Tibial nerve (tissue), 4 donors: ENCODE data around the gene TUBGCP5. TPM values are rescaled to one million over a fixed set of nuclear protein-coding genes. Genes with fewer than 3 reads are reported as not detected.
"Not testable (repeated sequence)": the region's sequence is repeated elsewhere in the genome, so short reads cannot be mapped to it uniquely, and the experiment has no call there.

Source experiments
- DNase-seq, 2 donors: peaks; one replicate each; pipeline ENCODE4 v3.0.0-alpha.2; 2019; ENCODE audit warnings: low spot score in 2 of 2
- H3K27ac ChIP-seq, 4 donors: fragments of 200-600 bp; sonication (generic) in 3 of 4; one replicate each; pipeline ENCODE4 v1.5.1; 2017 to 2019; ENCODE audit warnings: mild to moderate bottlenecking in 1 of 4
- H3K27me3 ChIP-seq, 2 donors: fragments of 200-600 bp; sonication (generic) in 1 of 2; one replicate each; pipeline versions ENCODE4 v1.5.1 to v1.6.0; 2017 to 2019
- H3K36me3 ChIP-seq, 3 donors: fragments of 200-600 bp; sonication (generic); one replicate each; pipeline ENCODE4 v1.5.1; 2018 to 2019
- H3K4me1 ChIP-seq, 4 donors: fragments of 200-600 bp; sonication (generic) in 3 of 4; one replicate each; pipeline ENCODE4 v1.5.1; 2017 to 2019
- H3K4me3 ChIP-seq, 4 donors: fragments of 200-600 bp; sonication (generic) in 3 of 4; one replicate each; pipeline ENCODE4 v1.5.1; 2017 to 2019; ENCODE audit warnings: mild to moderate bottlenecking in 1 of 4, moderate library complexity in 1 of 4
- H3K9me3 ChIP-seq, 4 donors: fragments of 200-600 bp; sonication (generic) in 3 of 4; one replicate each; pipeline ENCODE4 v1.5.1; 2017 to 2019
- CTCF ChIP-seq, 5 experiments: fragments of 200-600 bp in 3 of 5; fragments of 450-650 bp in 2 of 5; sonication (generic) in 3 of 5; IDR thresholded peaks; one replicate each; pipeline ENCODE4 v1.5.1; 2016 to 2019; ENCODE audit warnings: antibody characterized with exemption in 5 of 5, mild to moderate bottlenecking in 3 of 5, moderate library complexity in 2 of 5
- EP300 ChIP-seq, 2 donors: sonication (generic); formaldehyde crosslinking; IDR thresholded peaks; one replicate each; pipeline ENCODE4 v1.6.1; 2017; ENCODE audit warnings: antibody characterized with exemption in 2 of 2, mild to moderate bottlenecking in 1 of 2
- POLR2A ChIP-seq, 2 donors: fragments of 450-650 bp; IDR thresholded peaks; one replicate each; pipeline ENCODE4 v1.6.1; 2017; ENCODE audit warnings: antibody characterized with exemption in 2 of 2, mild to moderate bottlenecking in 2 of 2, moderate library complexity in 2 of 2
- WGBS, 2 donors: methylation state at CpG; one replicate each; pipeline ENCODE4 v1.1.5; 2018; 5-methylcytosine and 5-hydroxymethylcytosine counted together
- total RNA-seq, 4 donors: library from RNA; depleted of rRNA; stranded (reverse); fragments of >200 nt; gene quantifications; one replicate each; pipeline ENCODE4 v1.1.0, GENCODE V29; 2016

The TUBGCP5 gene
- 10 to 100 TPM; 26.3 to 47.3 (median 31.6) TPM for total RNA-seq

- DNase-seq, result peak; percentile 89 to 93
- Histone ChIP-seq H3K27ac (peak within 1 kb of the TSS; percentile 55 to 84 (median 80)), H3K4me1 (peaks cover 0 to 27% (median 15%) of the 10 kb centered on the region in 4 donors), H3K4me3 (peak within 1 kb of the TSS; percentile 66 to 83 (median 82)), H3K27me3 (no peaks in the 10 kb centered on the region), H3K36me3 (peaks cover 0 to 20% (median 0%) of the 10 kb centered on the region in 3 donors), H3K9me3 (no peaks in the 10 kb centered on the region)
- TF ChIP-seq POLR2A (IDR thresholded peaks at IDR 0.05) (peak; percentile 54 to 73), EP300 (IDR thresholded peaks at IDR 0.05) (peak in 1 of 2 donors; percentile 84), CTCF (IDR thresholded peaks at IDR 0.05) (peak; percentile 24 to 86 (median 39))
- WGBS, 2 donors, result 0 to 1% methylated on average over 15 to 51 of the region's 92 CpGs
Measured at GRCh38 chr15:23039143-23039916, at the start of gene TUBGCP5. Gene TUBGCP5, minus strand, starts transcription at chr15:23039569. Its CDS starts 26 bp downstream, at chr15:23039543.

- no peak overlapping the region for H3K4me3 ChIP-seq
- 81 to 85% methylated on average over 1 of the region's 1 CpG for WGBS, 2 donors
- no peak overlapping the region for H3K27ac ChIP-seq
- H3K9me3 ChIP-seq, result no peaks in the 10 kb centered on the region
- H3K36me3 ChIP-seq, result no peaks in the 10 kb centered on the region
- no peak for DNase-seq
- no peaks in the 10 kb centered on the region for H3K27me3 ChIP-seq
- TF ChIP-seq POLR2A (IDR thresholded peaks at IDR 0.05) (no peak), EP300 (IDR thresholded peaks at IDR 0.05) (no peak), CTCF (IDR thresholded peaks at IDR 0.05) (no peak)
- no peaks in the 10 kb centered on the region for H3K4me1 ChIP-seq
Measured at GRCh38 chr15:23083115-23083514, 43.7 kb upstream of the TUBGCP5 start.

- not testable (repeated sequence) for DNase-seq, H3K27me3 ChIP-seq, H3K36me3 ChIP-seq, H3K27ac ChIP-seq, H3K4me1 ChIP-seq, H3K9me3 ChIP-seq, H3K4me3 ChIP-seq
- 77 to 79% methylated on average over 8 of the region's 8 CpGs for WGBS, 2 donors
Measured at GRCh38 chr15:23081996-23082737, 42.8 kb upstream of the TUBGCP5 start.

GRCh38 chr15:23081271-23081670 is 41.9 kb upstream of the TUBGCP5 start:
- 33 to 53% methylated on average over 3 of the region's 3 CpGs for WGBS, 2 donors
- Histone ChIP-seq H3K36me3 (no peaks in the 10 kb centered on the region), H3K27ac (no peak overlapping the region)

GRCh38 chr15:23079766-23080165 is 40.4 kb upstream of the TUBGCP5 start:
- H3K36me3 ChIP-seq, result no peaks in the 10 kb centered on the region
- DNase-seq, result no peak
- no peaks in the 10 kb centered on the region for H3K27me3 ChIP-seq
- no peak overlapping the region for H3K4me3 ChIP-seq
- no peaks in the 10 kb centered on the region for H3K9me3 ChIP-seq
- no peak overlapping the region for H3K27ac ChIP-seq
- WGBS, 2 donors, result 62 to 72% methylated on average over 7 of the region's 7 CpGs
- no peaks in the 10 kb centered on the region for H3K4me1 ChIP-seq
- TF ChIP-seq CTCF (IDR thresholded peaks at IDR 0.05) (no peak), EP300 (IDR thresholded peaks at IDR 0.05) (no peak)

More at GRCh38 chr15:23081271-23081670, 41.9 kb upstream of the TUBGCP5 start:
- Histone ChIP-seq H3K4me3 (no peak overlapping the region), H3K4me1 (no peaks in the 10 kb centered on the region), H3K9me3 (no peaks in the 10 kb centered on the region), H3K27me3 (no peaks in the 10 kb centered on the region)
- TF ChIP-seq POLR2A (IDR thresholded peaks at IDR 0.05) (no peak), CTCF (IDR thresholded peaks at IDR 0.05) (no peak), EP300 (IDR thresholded peaks at IDR 0.05) (no peak)
- DNase-seq, result no peak
